MM.1S (cell line): Measurements from ENCODE around the gene KLHDC7A.

Experiments
- DNase-seq: peaks from one replicate; pipeline ENCODE4 v3.0.0-alpha.2; 2015
- H2AFZ ChIP-seq: fragments of 300-600 bp; sonication (generic); 2 replicates; pipeline ENCODE4 v1.6.0; 2016; ENCODE audit warnings: antibody characterized with exemption, low read length
- H3F3A ChIP-seq: fragments of 300-600 bp; sonication (generic); 2 replicates; pipeline ENCODE4 v1.6.1; 2016; ENCODE audit warnings: mild to moderate bottlenecking, antibody characterized with exemption, low read length, moderate library complexity, mixed read lengths; ENCODE audit not compliant: insufficient read depth
- H3K27ac ChIP-seq: fragments of 300-600 bp; sonication (generic); 2 replicates; pipeline ENCODE4 v1.5.1; 2016; ENCODE audit warnings: mild to moderate bottlenecking, low read length
- H3K27me3 ChIP-seq: fragments of 300-600 bp; sonication (generic); replicated peaks from 2 replicates; pipeline ENCODE4 v1.6.0; 2016; ENCODE audit warnings: low read length; ENCODE audit not compliant: insufficient read depth
- H3K36me3 ChIP-seq: fragments of 300-600 bp; sonication (generic); replicated peaks from 2 replicates; pipeline ENCODE4 v1.6.1; 2016; ENCODE audit warnings: mild to moderate bottlenecking, low read length, mixed read lengths; ENCODE audit not compliant: insufficient read depth
- H3K4me1 ChIP-seq: fragments of 300-600 bp; sonication (generic); 2 replicates; pipeline ENCODE4 v1.6.1; 2016; ENCODE audit warnings: low read length, mixed read lengths
- H3K4me2 ChIP-seq: fragments of 300-600 bp; sonication (generic); 2 replicates; pipeline ENCODE4 v1.6.0; 2016; ENCODE audit warnings: low read depth, low read length
- H3K4me3 ChIP-seq: fragments of 300-600 bp; sonication (generic); 2 replicates; pipeline ENCODE4 v1.5.1; 2016; ENCODE audit warnings: low read length, mixed read lengths
- H3K79me2 ChIP-seq: fragments of 300-600 bp; sonication (generic); 2 replicates; pipeline ENCODE4 v1.6.1; 2016; ENCODE audit warnings: mixed run types, low read length, mixed read lengths
- H3K9ac ChIP-seq: fragments of 300-600 bp; sonication (generic); 2 replicates; pipeline ENCODE4 v1.6.1; 2016; ENCODE audit warnings: low read length, mixed read lengths
- H3K9me2 ChIP-seq: fragments of 300-600 bp; sonication (generic); replicated peaks from 2 replicates; pipeline ENCODE4 v1.6.1; 2016; ENCODE audit warnings: mild to moderate bottlenecking, low read length, mixed read lengths; ENCODE audit not compliant: insufficient read depth
- H3K9me3 ChIP-seq: fragments of 300-600 bp; sonication (generic); replicated peaks from 2 replicates; pipeline ENCODE4 v1.6.1; 2016; ENCODE audit warnings: mild to moderate bottlenecking, low read length, mixed read lengths; ENCODE audit not compliant: insufficient read depth
- H4K20me1 ChIP-seq: fragments of 300-600 bp; sonication (generic); 2 replicates; pipeline ENCODE4 v1.6.1; 2016; ENCODE audit warnings: mild to moderate bottlenecking, low read length, moderate library complexity, mixed read lengths; ENCODE audit not compliant: insufficient read depth
- EZH2 ChIP-seq: fragments of 300-600 bp; sonication (generic); optimal IDR thresholded peaks from 2 replicates; pipeline ENCODE3; 2017; ENCODE audit warnings: low read depth, mild to moderate bottlenecking, antibody characterized with exemption, low read length, mixed read lengths
- EZH2phosphoT487 ChIP-seq: fragments of 300-600 bp; sonication (generic); IDR thresholded peaks from 2 replicates; pipeline ENCODE4 v1.6.1; 2018; ENCODE audit warnings: antibody characterized with exemption, low read length
- TF ChIP-seq, protein P1 (sequence below): fragments of 300-600 bp; sonication (generic); IDR thresholded peaks from 2 replicates; pipeline ENCODE4 v1.5.1; 2016; ENCODE audit warnings: antibody characterized with exemption, low read length, mixed read lengths

Gene KLHDC7A

DNA sequence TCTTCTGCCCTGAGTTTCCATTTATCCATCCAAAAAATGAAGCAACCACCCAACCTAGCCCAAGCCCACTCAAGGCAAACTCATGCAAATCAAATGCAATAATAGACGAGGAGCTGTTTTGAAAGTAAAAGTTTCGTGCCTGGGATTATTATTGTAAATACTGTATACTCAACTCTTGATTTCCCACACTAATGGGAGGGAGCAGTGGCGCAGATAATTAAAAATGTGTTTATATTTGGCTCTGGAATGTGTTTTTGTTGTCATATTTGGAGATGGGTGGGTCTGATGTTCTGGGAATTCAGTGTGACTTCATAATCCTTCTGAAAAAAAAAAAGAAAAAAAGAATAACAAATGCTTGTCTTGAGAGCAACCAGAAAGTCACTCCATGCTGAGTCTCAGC is 52.5 kb downstream of the KLHDC7A start:
- TF ChIP-seq EZH2: no peak
- TF ChIP-seq, protein P1, sequence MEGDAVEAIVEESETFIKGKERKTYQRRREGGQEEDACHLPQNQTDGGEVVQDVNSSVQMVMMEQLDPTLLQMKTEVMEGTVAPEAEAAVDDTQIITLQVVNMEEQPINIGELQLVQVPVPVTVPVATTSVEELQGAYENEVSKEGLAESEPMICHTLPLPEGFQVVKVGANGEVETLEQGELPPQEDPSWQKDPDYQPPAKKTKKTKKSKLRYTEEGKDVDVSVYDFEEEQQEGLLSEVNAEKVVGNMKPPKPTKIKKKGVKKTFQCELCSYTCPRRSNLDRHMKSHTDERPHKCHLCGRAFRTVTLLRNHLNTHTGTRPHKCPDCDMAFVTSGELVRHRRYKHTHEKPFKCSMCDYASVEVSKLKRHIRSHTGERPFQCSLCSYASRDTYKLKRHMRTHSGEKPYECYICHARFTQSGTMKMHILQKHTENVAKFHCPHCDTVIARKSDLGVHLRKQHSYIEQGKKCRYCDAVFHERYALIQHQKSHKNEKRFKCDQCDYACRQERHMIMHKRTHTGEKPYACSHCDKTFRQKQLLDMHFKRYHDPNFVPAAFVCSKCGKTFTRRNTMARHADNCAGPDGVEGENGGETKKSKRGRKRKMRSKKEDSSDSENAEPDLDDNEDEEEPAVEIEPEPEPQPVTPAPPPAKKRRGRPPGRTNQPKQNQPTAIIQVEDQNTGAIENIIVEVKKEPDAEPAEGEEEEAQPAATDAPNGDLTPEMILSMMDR: no peak
- no peak for TF ChIP-seq EZH2phosphoT487
- H3K9me2 ChIP-seq: no peaks in the 10 kb centered on the region
- H3K4me2 ChIP-seq: no peak overlapping the region
- no peak overlapping the region for H3K9ac ChIP-seq
- no peaks in the 10 kb centered on the region for H4K20me1 ChIP-seq
- peaks cover 90% of the 10 kb centered on the region for H3K27me3 ChIP-seq
- DNase-seq: no peak
- no peaks in the 10 kb centered on the region for H3K9me3 ChIP-seq
- H3K4me3 ChIP-seq: no peak overlapping the region
- H2AFZ ChIP-seq: no peak overlapping the region
- H3F3A ChIP-seq: no peaks in the 10 kb centered on the region
- H3K79me2 ChIP-seq: no peaks in the 10 kb centered on the region
- H3K4me1 ChIP-seq: no peaks in the 10 kb centered on the region
- H3K36me3 ChIP-seq: no peaks in the 10 kb centered on the region
- no peak overlapping the region for H3K27ac ChIP-seq

DNA sequence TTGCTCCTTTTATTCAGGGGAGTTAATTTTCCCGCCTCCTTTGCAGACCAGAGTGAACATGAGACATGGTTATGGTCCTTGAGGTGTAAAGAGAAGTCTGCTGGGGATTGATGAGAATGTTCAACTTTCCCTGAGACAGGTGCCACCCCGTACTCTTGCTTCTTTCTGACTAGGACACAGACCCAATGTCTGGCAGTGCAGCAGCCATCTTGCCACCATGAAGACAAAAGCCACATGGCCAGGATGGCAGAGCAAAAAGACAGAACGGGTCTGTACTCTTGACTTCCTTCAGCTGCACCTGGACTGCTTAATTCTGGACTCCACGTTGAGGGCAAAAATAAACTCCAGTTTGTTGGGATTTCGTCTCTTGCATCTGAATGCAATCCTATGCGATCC is 54.1 kb downstream of the KLHDC7A start:
- Histone ChIP-seq H3K4me1 (no peaks in the 10 kb centered on the region), H3K79me2 (no peaks in the 10 kb centered on the region), H3K9me3 (no peaks in the 10 kb centered on the region), H3K36me3 (no peaks in the 10 kb centered on the region), H3K27ac (no peak overlapping the region), H3K4me3 (no peak overlapping the region), H3K9ac (no peak overlapping the region), H3K4me2 (no peak overlapping the region), H4K20me1 (no peaks in the 10 kb centered on the region), H3K27me3 (peaks cover 84% of the 10 kb centered on the region), H2AFZ (no peak overlapping the region), H3F3A (no peaks in the 10 kb centered on the region), H3K9me2 (no peaks in the 10 kb centered on the region)
- TF ChIP-seq, protein P1: no peak
- TF ChIP-seq EZH2: no peak
- TF ChIP-seq EZH2phosphoT487: no peak
- DNase-seq: no peak
